Embryonic facial prominence (tissue), 1 donor: ENCODE results near the gene SLC25A3.
"Not testable (repeated sequence)": the region's sequence is repeated elsewhere in the genome, so short reads cannot be mapped to it uniquely, and the experiment has no call there.

Experiments used
- DNase-seq: peaks from one replicate; pipeline ENCODE4 v3.0.0-alpha.2; 2016; ENCODE audit errors: extremely low spot score

The SLC25A3 gene

GRCh38 chr12:98594050-98594835 lies 757 bp downstream of the SLC25A3 start:
- DNase-seq, result no peak

GRCh38 chr12:98595243-98595988 lies 1.9 kb downstream of the SLC25A3 start:
- no peak for DNase-seq

GRCh38 chr12:98597313-98597712 lies 3.8 kb downstream of the SLC25A3 start:
- not testable (repeated sequence) for DNase-seq

GRCh38 chr12:98601924-98602323 lies 8.4 kb downstream of the SLC25A3 start:
- DNase-seq, result no peak

- no peak for DNase-seq
Measured at GRCh38 chr12:98606359-98606988, 13.0 kb downstream of the SLC25A3 start.

- no peak for DNase-seq
Measured at GRCh38 chr12:98610596-98610995, 17.1 kb downstream of the SLC25A3 start.

GRCh38 chr12:98612696-98613334 lies 19.3 kb downstream of the SLC25A3 start:
- no peak for DNase-seq

- no peak for DNase-seq
Measured at GRCh38 chr12:98618952-98619351, 25.5 kb downstream of the SLC25A3 start.

GRCh38 chr12:98635657-98636323 lies 42.3 kb downstream of the SLC25A3 start:
- DNase-seq, result no peak

- no peak for DNase-seq
Measured at GRCh38 chr12:98637068-98637467, 43.6 kb downstream of the SLC25A3 start.

- DNase-seq, result no peak
Measured at GRCh38 chr12:98638009-98638408, 44.5 kb downstream of the SLC25A3 start.

GRCh38 chr12:98639491-98639890 lies 46.0 kb downstream of the SLC25A3 start:
- DNase-seq, result no peak

GRCh38 chr12:98642801-98643200 lies 49.3 kb downstream of the SLC25A3 start:
- DNase-seq, result not testable (repeated sequence)

GRCh38 chr12:98644433-98644711 lies 50.9 kb downstream of the SLC25A3 start:
- peak; percentile 16 for DNase-seq

GRCh38 chr12:98644712-98645571 lies 51.5 kb downstream of the SLC25A3 start, which contains the start of the genes APAF1 and IKBIP:
Gene APAF1 (plus strand): TSS chr12:98645290. CDS start chr12:98648360, 3,070 bp downstream.
Gene IKBIP (minus strand): TSS chr12:98644788. CDS start chr12:98644701, 87 bp downstream.
- peak; percentile 83 for DNase-seq

GRCh38 chr12:98645572-98646067 lies 52.1 kb downstream of the SLC25A3 start:
- no peak for DNase-seq

- DNase-seq, result no peak
Measured at GRCh38 chr12:98646294-98647090, 53.0 kb downstream of the SLC25A3 start.

GRCh38 chr12:98651328-98651727 lies 57.8 kb downstream of the SLC25A3 start:
- no peak for DNase-seq

- peak; percentile 68 for DNase-seq
Measured at GRCh38 chr12:98653866-98654493, 60.5 kb downstream of the SLC25A3 start.
